PC-3 (cell line): ENCODE measurements around the gene ILF3. TPM values are rescaled to one million over a fixed set of nuclear protein-coding genes. Genes with fewer than 3 reads are reported as not detected.

Source experiments
- ATAC-seq: fragments of 200-7000 bp; cut with Tn5 transposase; 2 replicates; pipeline ENCODE4 v1.9.1; 2020; ENCODE audit warnings: mild to moderate bottlenecking, moderate library complexity
- BruUV-seq: library from RNA; stranded (reverse); fragments of 400-500 nt; replicated peaks from 2 replicates; lab custom pipeline; 2021; lab: Mats Ljungman, UMichigan
- CTCF ChIA-PET: fragments of 300-600 bp; sonication (Branson Sonifier 250); formaldehyde crosslinking; loops from one replicate; lab custom pipeline; 2022; ENCODE audit warnings: antibody characterized with exemption; lab: Charles Lee
- POLR2A ChIA-PET: fragments of 300-600 bp; sonication (Branson Sonifier 250); formaldehyde crosslinking; loops from one replicate; lab custom pipeline; 2022; ENCODE audit warnings: antibody characterized with exemption; ENCODE audit not compliant: unreplicated experiment; lab: Charles Lee
- DNase-seq: peaks from one replicate; pipeline ENCODE4 v3.0.0-alpha.2; 2015
- H2AFZ ChIP-seq: fragments of 300-600 bp; sonication (generic); 2 replicates; pipeline ENCODE4 v1.6.0; 2016; ENCODE audit warnings: antibody characterized with exemption, low read length
- H3F3A ChIP-seq: fragments of 300-600 bp; sonication (generic); one replicate; pipeline ENCODE4 v1.6.0; 2017; ENCODE audit warnings: antibody characterized with exemption, low read length, control low read depth, mild to moderate bottlenecking; ENCODE audit not compliant: unreplicated experiment
- H3K27ac ChIP-seq: fragments of 300-600 bp; sonication (generic); 2 replicates; pipeline ENCODE4 v1.5.1; 2016; ENCODE audit warnings: mild to moderate bottlenecking, low read length
- H3K27me3 ChIP-seq: fragments of 300-600 bp; sonication (generic); 2 replicates; pipeline ENCODE4 v1.6.1; 2016; ENCODE audit warnings: low read length, mixed read lengths
- H3K36me3 ChIP-seq: fragments of 300-600 bp; sonication (generic); 2 replicates; pipeline ENCODE4 v1.6.1; 2016; ENCODE audit warnings: low read depth, mixed run types, low read length, mixed read lengths
- H3K4me1 ChIP-seq: fragments of 300-600 bp; sonication (generic); 2 replicates; pipeline ENCODE4 v1.5.1; 2016; ENCODE audit warnings: low read length; ENCODE audit not compliant: insufficient read depth
- H3K4me2 ChIP-seq: fragments of 300-600 bp; sonication (generic); 2 replicates; pipeline ENCODE4 v1.6.0; 2016; ENCODE audit warnings: low read length
- H3K4me3 ChIP-seq: fragments of 300-600 bp; sonication (generic); 2 replicates; pipeline ENCODE4 v1.5.1; 2016; ENCODE audit warnings: mild to moderate bottlenecking, low read length, mixed read lengths
- H3K79me2 ChIP-seq: fragments of 300-600 bp; sonication (generic); 2 replicates; pipeline ENCODE4 v1.6.1; 2017; ENCODE audit warnings: low read length, mixed read lengths
- H3K9ac ChIP-seq: fragments of 300-600 bp; sonication (generic); 2 replicates; pipeline ENCODE4 v1.6.0; 2016; ENCODE audit warnings: mild to moderate bottlenecking, low read length
- H3K9me2 ChIP-seq: fragments of 300-600 bp; sonication (generic); replicated peaks from 2 replicates; pipeline ENCODE4 v1.6.1; 2016; ENCODE audit warnings: mixed run types, low read length, mixed read lengths
- H3K9me3 ChIP-seq: fragments of 300-600 bp; sonication (generic); 2 replicates; pipeline ENCODE4 v1.6.1; 2016; ENCODE audit warnings: low read length, mixed read lengths
- H4K20me1 ChIP-seq: fragments of 300-600 bp; sonication (generic); 2 replicates; pipeline ENCODE4 v1.6.1; 2016; ENCODE audit warnings: low read length, mixed read lengths
- CTCF ChIP-seq: fragments of 300-600 bp; sonication (generic); conservative IDR thresholded peaks from 2 replicates; pipeline ENCODE4 v1.5.1; 2017; ENCODE audit warnings: antibody characterized with exemption, low read depth, mild to moderate bottlenecking, low read length
- EZH2 ChIP-seq: fragments of 300-600 bp; sonication (generic); IDR thresholded peaks from one replicate; pipeline ENCODE4 v1.6.1; 2017; ENCODE audit warnings: antibody characterized with exemption, mild to moderate bottlenecking, low read length; ENCODE audit not compliant: unreplicated experiment
- EZH2phosphoT487 ChIP-seq: fragments of 300-600 bp; sonication (generic); IDR thresholded peaks from 2 replicates; pipeline ENCODE4 v1.6.1; 2018; ENCODE audit warnings: mild to moderate bottlenecking, antibody characterized with exemption, low read length, borderline replicate concordance
- intact Hi-C: fragments of 100-400 bp; cut with micrococcal nuclease; formaldehyde crosslinking; loops from 2 replicates; pipeline ENCODE4 v1.9.0; 2023
- total RNA-seq: library from RNA; depleted of rRNA; stranded (reverse); fragments of >200 nt; gene quantifications from 2 replicates; pipeline ENCODE4 v1.2.3, GENCODE V29; 2014

Gene ILF3
- total RNA-seq, 1 experiment from 2014 or later, result 322 TPM

DNA sequence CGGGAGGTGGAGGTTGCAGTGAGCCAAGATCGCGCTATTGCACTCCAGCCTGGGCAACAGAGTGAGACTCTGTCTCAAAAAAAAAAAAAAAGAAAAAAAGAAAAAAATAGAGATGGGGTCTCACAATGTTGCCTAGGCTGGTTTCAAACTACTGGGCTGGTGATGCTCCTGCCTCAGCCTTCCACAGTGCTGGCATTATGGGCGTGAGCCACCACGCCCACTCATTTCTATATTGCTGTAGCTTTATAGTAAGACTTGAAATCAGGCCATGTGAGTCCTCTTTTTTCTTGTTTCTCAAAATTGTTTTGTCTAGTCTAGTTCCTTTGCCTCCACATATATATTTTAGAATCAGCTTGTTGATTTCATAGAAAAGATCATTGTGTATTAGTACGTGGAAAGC, 82.0 kb downstream of the ILF3 start:
- H3K9me3 ChIP-seq, result no peaks in the 10 kb centered on the region
- BruUV-seq, result no TSS peak
- H3K9ac ChIP-seq, result no peak overlapping the region
- no peak overlapping the region for H3K4me3 ChIP-seq
- no peak overlapping the region for H2AFZ ChIP-seq
- no peaks in the 10 kb centered on the region for H3K36me3 ChIP-seq
- TF ChIP-seq CTCF, result no peak
- no peak for TF ChIP-seq EZH2phosphoT487
- no peak for TF ChIP-seq EZH2
- H3K4me1 ChIP-seq, result peaks cover 9% of the 10 kb centered on the region
- CTCF ChIA-PET, result no interaction called here
- H3K9me2 ChIP-seq, result no peaks in the 10 kb centered on the region
- peaks cover 15% of the 10 kb centered on the region; the same call in 1 of the 2 replicates for H4K20me1 ChIP-seq
- intact Hi-C loops, result no loop called here
- H3K27me3 ChIP-seq, result no peaks in the 10 kb centered on the region
- DNase-seq, result no peak
- no peaks in the 10 kb centered on the region for H3F3A ChIP-seq
- ATAC-seq, result no peak
- peaks cover 95% of the 10 kb centered on the region for H3K79me2 ChIP-seq
- no peak overlapping the region for H3K27ac ChIP-seq
- no peak overlapping the region for H3K4me2 ChIP-seq
- POLR2A ChIA-PET, result no interaction called here

DNA sequence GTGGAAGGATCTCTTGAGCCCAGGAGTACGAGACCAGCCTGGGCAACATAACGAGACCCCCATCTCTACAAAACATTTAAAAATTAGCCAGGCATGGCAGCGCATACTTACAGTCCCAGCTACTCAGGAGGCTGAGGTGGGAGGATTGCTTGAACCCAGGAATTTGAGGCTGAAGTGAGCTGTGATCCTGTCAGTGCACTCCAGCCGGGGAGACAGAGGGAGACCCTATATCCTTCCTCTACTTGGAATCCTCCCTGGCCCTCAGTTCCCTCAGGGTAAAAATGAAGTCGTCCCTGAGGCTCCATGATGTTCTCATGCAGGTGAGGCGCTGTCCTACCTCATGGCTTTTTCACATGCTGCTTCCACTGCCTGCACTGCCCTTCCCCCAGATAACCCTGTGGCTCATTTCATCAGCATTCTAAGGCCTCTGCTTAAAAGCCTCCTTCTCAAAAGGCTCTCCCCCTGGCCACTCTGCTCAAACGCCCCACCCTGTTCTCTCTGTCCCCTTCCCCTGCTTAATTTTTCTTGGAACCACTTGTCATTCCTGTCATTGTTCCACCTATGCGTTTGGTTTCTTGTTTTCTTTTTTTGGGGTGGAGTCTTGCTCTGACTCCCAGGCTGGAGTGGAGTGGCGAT, 82.9 kb downstream of the ILF3 start:
- no peak overlapping the region for H3K9ac ChIP-seq

More for the DNA sequence above, 82.9 kb downstream of the ILF3 start:
- H3K4me1 ChIP-seq, result peaks cover 9% of the 10 kb centered on the region
- CTCF ChIA-PET, result no interaction called here
- H3K27ac ChIP-seq, result no peak overlapping the region
- H3K36me3 ChIP-seq, result no peaks in the 10 kb centered on the region
- ATAC-seq (no peak), DNase-seq (no peak)
- H3K9me3 ChIP-seq, result no peaks in the 10 kb centered on the region
- TF ChIP-seq EZH2phosphoT487 (no peak), CTCF (no peak), EZH2 (no peak)
- no peaks in the 10 kb centered on the region for H3F3A ChIP-seq
- peaks cover 95% of the 10 kb centered on the region for H3K79me2 ChIP-seq
- H3K27me3 ChIP-seq, result no peaks in the 10 kb centered on the region
- peaks cover 19% of the 10 kb centered on the region; the same call in 1 of the 2 replicates for H4K20me1 ChIP-seq
- intact Hi-C loops, result no loop called here
- POLR2A ChIA-PET, result no interaction called here
- H3K4me3 ChIP-seq, result no peak overlapping the region
- H3K9me2 ChIP-seq, result no peaks in the 10 kb centered on the region
- BruUV-seq, result no TSS peak
- no peak overlapping the region for H3K4me2 ChIP-seq
- no peak overlapping the region for H2AFZ ChIP-seq
